CD8-positive, alpha-beta memory T cell (primary cell): ENCODE measurements around the gene EIF4EBP3. TPM values are rescaled to one million over a fixed set of nuclear protein-coding genes. Genes with fewer than 3 reads are reported as not detected.
A peak's percentile ranks its signal among the peaks of the same experiment; 100 is the strongest.

ENCODE experiments used
- CTCF ChIA-PET: fragments of 350-600 bp; sonication (Branson Sonifier 250); formaldehyde crosslinking; loops from one replicate; lab custom pipeline; 2021; ENCODE audit warnings: antibody characterized with exemption; lab: Charles Lee
- POLR2A ChIA-PET: fragments of 350-600 bp; sonication (Branson Sonifier 250); formaldehyde crosslinking; loops from one replicate; lab custom pipeline; 2021; ENCODE audit warnings: antibody characterized with exemption; lab: Charles Lee
- DNase-seq, 5 donors: peaks; one replicate each; pipeline versions ENCODE4 v3.0.0 to v3.0.0-alpha.2; 2020 to 2022; ENCODE audit warnings: mixed read lengths in 1 of 5
- H3K27ac ChIP-seq: one replicate; pipeline ENCODE4 v1.7.0; 2013; ENCODE audit warnings: low read depth, mild to moderate bottlenecking, low read length, moderate library complexity
- H3K27me3 ChIP-seq: 2 replicates; pipeline ENCODE4 v1.7.0; 2013; ENCODE audit warnings: low read length, mild to moderate bottlenecking; ENCODE audit not compliant: insufficient read depth, poor library complexity, severe bottlenecking
- H3K36me3 ChIP-seq: 2 replicates; pipeline ENCODE4 v1.7.0; 2013; ENCODE audit warnings: mild to moderate bottlenecking, low read length, moderate library complexity; ENCODE audit not compliant: insufficient read depth
- H3K4me1 ChIP-seq: 2 replicates; pipeline ENCODE4 v1.7.0; 2013; ENCODE audit warnings: mild to moderate bottlenecking, low read length, moderate library complexity; ENCODE audit not compliant: insufficient read depth
- H3K4me3 ChIP-seq: 2 replicates; pipeline ENCODE4 v1.7.0; 2013; ENCODE audit warnings: mild to moderate bottlenecking, low read length
- H3K9me3 ChIP-seq: 2 replicates; pipeline ENCODE4 v1.7.0; 2013; ENCODE audit warnings: mild to moderate bottlenecking, low read length
- H3K27ac Mint-ChIP-seq, 8 donors: one replicate each; pipeline ENCODE4 v1.8.0; 2020 to 2021; ENCODE audit warnings: mixed read lengths in 8 of 8, mild to moderate bottlenecking in 6 of 8, inconsistent platforms in 3 of 8, moderate library complexity in 3 of 8
- H3K27me3 Mint-ChIP-seq, 2 donors: one replicate each; pipeline ENCODE4 v1.8.0; 2020 to 2021; ENCODE audit warnings: mixed read lengths in 2 of 2, mild to moderate bottlenecking in 1 of 2, moderate library complexity in 1 of 2
- H3K36me3 Mint-ChIP-seq, 3 donors: one replicate each; pipeline ENCODE4 v1.8.0; 2020 to 2021; ENCODE audit warnings: mixed read lengths in 3 of 3, inconsistent platforms in 1 of 3, mild to moderate bottlenecking in 1 of 3
- H3K4me1 Mint-ChIP-seq, 3 donors: one replicate each; pipeline ENCODE4 v1.8.0; 2020 to 2021; ENCODE audit warnings: mixed read lengths in 3 of 3, inconsistent platforms in 1 of 3, mild to moderate bottlenecking in 1 of 3
- H3K4me3 Mint-ChIP-seq, 7 donors: one replicate each; pipeline ENCODE4 v1.8.0; 2020 to 2021; ENCODE audit warnings: mixed read lengths in 7 of 7, mild to moderate bottlenecking in 6 of 7, moderate library complexity in 4 of 7, inconsistent platforms in 2 of 7
- H3K9me3 Mint-ChIP-seq, 5 donors: one replicate each; pipeline ENCODE4 v1.8.0; 2020 to 2022; ENCODE audit warnings: mixed read lengths in 5 of 5, mild to moderate bottlenecking in 3 of 5, moderate library complexity in 2 of 5, inconsistent platforms in 1 of 5
- polyA plus RNA-seq: library from polyadenylated mRNA; unstranded; fragments of 300-500 nt; fragmentation: Illumina TruSeq; gene quantifications from one replicate; pipeline ENCODE4 v1.2.3, GENCODE V29; 2021
- total RNA-seq, 2 experiments: library from RNA; stranded (reverse); gene quantifications; one replicate each; pipeline ENCODE4 v1.2.3, GENCODE V29; 2021

The EIF4EBP3 gene
- 10 to 100 TPM; 11.1 to 11.9 TPM for total RNA-seq
- 22.2 TPM for polyA plus RNA-seq

- peak within 1 kb of the TSS; percentile 87 to 95 (median 94) for H3K27ac Mint-ChIP-seq
- no peaks in the 10 kb centered on the region for H3K27me3 ChIP-seq
- no peaks in the 10 kb centered on the region for H3K27me3 Mint-ChIP-seq
- CTCF ChIA-PET, result interaction anchor here (0.9 to 3.6 kb wide), 22 partner anchors 8 to 172 kb away, joined by 3 to 34 read pairs (median 6); partner anchors contain the start of genes ANKHD1, CD14, HARS1 and HARS2
- peaks cover 21 to 39% (median 33%) of the 10 kb centered on the region in 3 donors for H3K4me1 Mint-ChIP-seq
- no peaks in the 10 kb centered on the region for H3K9me3 Mint-ChIP-seq
- peaks cover 11% of the 10 kb centered on the region for H3K36me3 ChIP-seq
- H3K4me3 ChIP-seq, result peak within 1 kb of the TSS; percentile 70
- H3K4me3 Mint-ChIP-seq, result peak within 1 kb of the TSS; percentile 80 to 88 (median 84)
- H3K4me1 ChIP-seq, result peaks cover 32% of the 10 kb centered on the region
- peak within 1 kb of the TSS; percentile 66 for H3K27ac ChIP-seq
- H3K36me3 Mint-ChIP-seq, result peaks cover 0 to 55% (median 15%) of the 10 kb centered on the region in 3 donors
- POLR2A ChIA-PET, result interaction anchor here (0.7 to 3.1 kb wide), 9 partner anchors 9 to 146 kb away, joined by 3 to 29 read pairs (median 6); partner anchors contain the start of genes ANKHD1, APBB3, CD14 and IK
- DNase-seq, result peak; percentile 78 to 91 (median 82)
- no peaks in the 10 kb centered on the region for H3K9me3 ChIP-seq
These were observed at the start of gene EIF4EBP3 for GRCh38 chr5:140547508-140548299. Gene EIF4EBP3, plus strand, starts transcription at chr5:140547662. Its CDS starts 76 bp downstream, at chr5:140547738.

GRCh38 chr5:140497897-140498296 lies 49.6 kb upstream of the EIF4EBP3 start:
- no peaks in the 10 kb centered on the region for H3K27me3 Mint-ChIP-seq
- POLR2A ChIA-PET, result no interaction called here
- H3K4me1 ChIP-seq, result no peaks in the 10 kb centered on the region
- H3K9me3 ChIP-seq, result no peaks in the 10 kb centered on the region
- H3K4me3 Mint-ChIP-seq, result no peak overlapping the region
- peaks cover 4% of the 10 kb centered on the region for H3K36me3 ChIP-seq
- H3K4me3 ChIP-seq, result no peak overlapping the region
- peaks cover 0 to 51% (median 10%) of the 10 kb centered on the region in 3 donors for H3K36me3 Mint-ChIP-seq
- H3K4me1 Mint-ChIP-seq, result peaks cover 16 to 23% (median 17%) of the 10 kb centered on the region in 3 donors
- no peaks in the 10 kb centered on the region for H3K27me3 ChIP-seq
- DNase-seq, result no peak
- peak overlapping the region in 5 of 8 donors; percentile 21 to 82 (median 73) for H3K27ac Mint-ChIP-seq
- H3K27ac ChIP-seq, result no peak overlapping the region
- H3K9me3 Mint-ChIP-seq, result no peaks in the 10 kb centered on the region
- CTCF ChIA-PET, result no interaction called here

- H3K36me3 ChIP-seq, result peaks cover 4% of the 10 kb centered on the region
- H3K27ac ChIP-seq, result no peak overlapping the region
- no peaks in the 10 kb centered on the region for H3K4me1 ChIP-seq
- no peak for DNase-seq
- CTCF ChIA-PET, result no interaction called here
- H3K4me1 Mint-ChIP-seq, result peaks cover 14 to 23% (median 16%) of the 10 kb centered on the region in 3 donors
- no peak overlapping the region for H3K27ac Mint-ChIP-seq
- POLR2A ChIA-PET, result no interaction called here
- no peak overlapping the region for H3K4me3 ChIP-seq
- no peaks in the 10 kb centered on the region for H3K27me3 Mint-ChIP-seq
- no peak overlapping the region for H3K4me3 Mint-ChIP-seq
- H3K9me3 Mint-ChIP-seq, result no peaks in the 10 kb centered on the region
- H3K9me3 ChIP-seq, result no peaks in the 10 kb centered on the region
- peaks cover 0 to 44% (median 10%) of the 10 kb centered on the region in 3 donors for H3K36me3 Mint-ChIP-seq
- H3K27me3 ChIP-seq, result no peaks in the 10 kb centered on the region
These were observed 48.9 kb upstream of the EIF4EBP3 start for GRCh38 chr5:140498591-140498990.

GRCh38 chr5:140502834-140503233 lies 44.6 kb upstream of the EIF4EBP3 start:
- H3K27me3 ChIP-seq, result no peaks in the 10 kb centered on the region
- DNase-seq, result no peak
- H3K4me1 ChIP-seq, result no peaks in the 10 kb centered on the region
- POLR2A ChIA-PET, result no interaction called here
- H3K4me3 Mint-ChIP-seq, result no peak overlapping the region
- H3K36me3 Mint-ChIP-seq, result peaks cover 0 to 45% (median 4%) of the 10 kb centered on the region in 3 donors
- no peaks in the 10 kb centered on the region for H3K9me3 ChIP-seq
- no peaks in the 10 kb centered on the region for H3K9me3 Mint-ChIP-seq
- H3K4me3 ChIP-seq, result no peak overlapping the region
- H3K27ac ChIP-seq, result no peak overlapping the region
- CTCF ChIA-PET, result no interaction called here
- peaks cover 18% of the 10 kb centered on the region for H3K36me3 ChIP-seq
- H3K27me3 Mint-ChIP-seq, result no peaks in the 10 kb centered on the region
- H3K4me1 Mint-ChIP-seq, result peaks cover 4 to 11% (median 5%) of the 10 kb centered on the region in 3 donors
- H3K27ac Mint-ChIP-seq, result no peak overlapping the region

GRCh38 chr5:140509898-140510297 lies 37.6 kb upstream of the EIF4EBP3 start:
- peaks cover 63% of the 10 kb centered on the region for H3K36me3 ChIP-seq

GRCh38 chr5:140513124-140513523 lies 34.3 kb upstream of the EIF4EBP3 start:
- H3K36me3 ChIP-seq, result peaks cover 46% of the 10 kb centered on the region
- ChIA-PET POLR2A (no interaction called here), CTCF (interaction anchor here (1.1 kb wide), 1 partner anchor 126 kb away, joined by 3 read pairs; the partner anchor contains the start of gene TMCO6)
- H3K9me3 Mint-ChIP-seq, result no peaks in the 10 kb centered on the region
- H3K4me1 ChIP-seq, result no peaks in the 10 kb centered on the region
- H3K27ac Mint-ChIP-seq, result no peak overlapping the region
- H3K4me1 Mint-ChIP-seq, result no peaks in the 10 kb centered on the region
- H3K27ac ChIP-seq, result no peak overlapping the region
- no peaks in the 10 kb centered on the region for H3K27me3 Mint-ChIP-seq
- H3K27me3 ChIP-seq, result no peaks in the 10 kb centered on the region
- no peak overlapping the region for H3K4me3 ChIP-seq
- no peak overlapping the region for H3K4me3 Mint-ChIP-seq
- H3K9me3 ChIP-seq, result no peaks in the 10 kb centered on the region
- no peak for DNase-seq
- peaks cover 11 to 70% (median 16%) of the 10 kb centered on the region in 3 donors for H3K36me3 Mint-ChIP-seq

More at GRCh38 chr5:140509898-140510297, 37.6 kb upstream of the EIF4EBP3 start:
- DNase-seq, result no peak
- Mint-ChIP-seq H3K4me1 (no peaks in the 10 kb centered on the region), H3K27me3 (no peaks in the 10 kb centered on the region), H3K9me3 (no peaks in the 10 kb centered on the region), H3K4me3 (no peak overlapping the region), H3K36me3 (peaks cover 6 to 82% (median 15%) of the 10 kb centered on the region in 3 donors), H3K27ac (no peak overlapping the region)
- Histone ChIP-seq H3K4me3 (no peak overlapping the region), H3K4me1 (no peaks in the 10 kb centered on the region), H3K9me3 (no peaks in the 10 kb centered on the region), H3K27me3 (no peaks in the 10 kb centered on the region), H3K27ac (no peak overlapping the region)
- ChIA-PET CTCF (interaction anchor here (0.9 kb wide), 1 partner anchor 210 kb away, joined by 3 read pairs; no protein-coding TSS in a partner anchor), POLR2A (no interaction called here)

GRCh38 chr5:140524003-140524402 lies 23.5 kb upstream of the EIF4EBP3 start:
- no peak for DNase-seq

GRCh38 chr5:140540227-140540626 lies 7.2 kb upstream of the EIF4EBP3 start:
- ChIA-PET POLR2A (interaction anchor here (0.5 kb wide), 1 partner anchor 17 kb away, joined by 5 read pairs; no protein-coding TSS in a partner anchor), CTCF (interaction anchor here (0.7 kb wide), 1 partner anchor 19 kb away, joined by 3 read pairs; no protein-coding TSS in a partner anchor)
- Histone ChIP-seq H3K4me1 (no peaks in the 10 kb centered on the region), H3K36me3 (peaks cover 36% of the 10 kb centered on the region), H3K27ac (no peak overlapping the region), H3K27me3 (no peaks in the 10 kb centered on the region), H3K4me3 (no peak overlapping the region), H3K9me3 (no peaks in the 10 kb centered on the region)
- peaks cover 0 to 87% (median 24%) of the 10 kb centered on the region in 3 donors for H3K36me3 Mint-ChIP-seq
- no peaks in the 10 kb centered on the region for H3K27me3 Mint-ChIP-seq
- H3K4me1 Mint-ChIP-seq, result peaks cover 0 to 1% (median 0%) of the 10 kb centered on the region in 3 donors
- H3K9me3 Mint-ChIP-seq, result no peaks in the 10 kb centered on the region
- DNase-seq, result no peak
- H3K27ac Mint-ChIP-seq, result peak overlapping the region in 4 of 8 donors; percentile 3 to 71 (median 48)
- H3K4me3 Mint-ChIP-seq, result no peak overlapping the region

More at GRCh38 chr5:140524003-140524402, 23.5 kb upstream of the EIF4EBP3 start:
- no peaks in the 10 kb centered on the region for H3K4me1 ChIP-seq
- peaks cover 0 to 3% (median 0%) of the 10 kb centered on the region in 3 donors for H3K4me1 Mint-ChIP-seq
- H3K36me3 ChIP-seq, result peaks cover 13% of the 10 kb centered on the region
- no peak overlapping the region for H3K4me3 ChIP-seq
- no peaks in the 10 kb centered on the region for H3K27me3 Mint-ChIP-seq
- no peak overlapping the region for H3K4me3 Mint-ChIP-seq
- peak overlapping the region in 3 of 8 donors; percentile 7 to 89 (median 26) for H3K27ac Mint-ChIP-seq
- H3K36me3 Mint-ChIP-seq, result peaks cover 9 to 59% (median 17%) of the 10 kb centered on the region in 3 donors
- no peaks in the 10 kb centered on the region for H3K9me3 ChIP-seq
- H3K27ac ChIP-seq, result no peak overlapping the region
- ChIA-PET POLR2A (no interaction called here), CTCF (no interaction called here)
- H3K27me3 ChIP-seq, result no peaks in the 10 kb centered on the region
- peaks cover 0 to 2% (median 0%) of the 10 kb centered on the region in 5 donors for H3K9me3 Mint-ChIP-seq
